ENCODE results near the gene AGPAT4.

The AGPAT4 gene

DNA sequence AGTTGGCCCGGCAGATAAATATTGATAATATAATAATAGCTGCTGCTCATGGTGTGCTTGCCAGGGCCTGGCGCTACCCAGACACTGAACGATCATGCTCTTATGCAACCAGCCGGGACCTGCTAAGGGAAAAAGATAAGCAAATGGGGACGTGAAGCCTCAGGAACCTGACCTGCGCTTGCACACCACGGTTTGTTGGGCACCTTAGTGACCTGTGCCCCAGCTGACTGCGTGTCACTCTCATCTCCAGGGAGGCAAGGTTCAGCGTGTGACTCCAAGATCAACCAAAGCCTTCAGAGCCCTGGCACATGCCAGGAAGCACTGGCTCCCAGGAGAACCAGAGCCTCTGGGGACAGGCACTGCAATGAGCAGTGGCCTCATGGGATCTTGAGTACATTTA is 111.1 kb downstream of the AGPAT4 start:
- no peak for DNase-seq

DNA sequence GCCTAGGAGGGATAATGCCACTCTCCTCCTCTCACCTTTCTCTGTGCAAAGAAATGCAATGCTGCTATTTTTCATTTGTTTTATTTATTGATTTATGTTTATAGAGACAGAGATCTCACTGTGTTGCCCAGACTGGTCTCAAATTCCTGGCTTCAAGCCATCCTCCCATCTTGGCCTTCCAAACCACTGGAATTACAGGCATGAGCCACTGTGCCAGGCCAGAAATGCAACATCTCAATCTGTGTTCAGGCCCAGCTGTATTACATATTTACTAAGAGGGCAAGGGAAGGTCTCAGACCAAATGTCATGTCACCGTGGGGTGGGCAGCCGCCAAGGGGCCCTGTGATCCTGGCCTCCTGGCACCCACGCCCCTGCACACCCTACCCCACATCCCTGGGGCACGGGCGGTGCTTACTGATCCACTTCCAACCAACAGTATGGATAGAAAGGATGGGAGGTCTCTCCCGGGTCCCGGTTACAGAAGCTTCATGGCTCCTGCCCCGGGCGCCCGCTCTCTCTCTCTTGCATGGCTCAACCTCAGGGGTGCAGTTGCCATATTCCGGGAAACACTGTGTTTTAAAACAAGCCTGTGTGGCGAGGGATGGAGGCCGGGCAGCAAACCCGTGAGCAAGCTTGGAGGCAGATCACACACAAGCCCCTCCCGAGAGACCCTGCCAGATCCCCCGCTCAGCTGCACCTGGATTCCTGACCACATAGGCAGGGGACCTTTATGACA is 111.8 kb downstream of the AGPAT4 start:
- no peak for DNase-seq

DNA sequence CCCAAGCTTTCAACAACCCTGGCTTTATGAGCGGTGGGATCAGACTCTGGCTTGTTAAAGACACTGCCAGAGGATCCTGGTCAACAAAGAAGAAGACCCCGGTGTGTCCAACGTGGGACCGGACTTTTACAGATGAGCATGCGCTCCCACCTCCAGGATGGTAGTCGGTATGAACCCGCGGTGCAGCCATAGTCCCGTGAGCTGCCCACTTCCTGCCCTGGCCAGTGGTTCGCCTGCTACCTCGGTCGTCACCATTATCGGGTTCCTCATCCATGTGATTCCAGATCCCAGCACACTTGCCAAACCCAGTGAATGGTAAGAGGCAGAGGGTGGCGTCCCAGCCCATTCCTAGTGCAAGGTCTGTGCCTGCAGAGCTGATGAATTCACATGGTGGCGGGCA is 112.7 kb downstream of the AGPAT4 start:
- no peak for DNase-seq

DNA sequence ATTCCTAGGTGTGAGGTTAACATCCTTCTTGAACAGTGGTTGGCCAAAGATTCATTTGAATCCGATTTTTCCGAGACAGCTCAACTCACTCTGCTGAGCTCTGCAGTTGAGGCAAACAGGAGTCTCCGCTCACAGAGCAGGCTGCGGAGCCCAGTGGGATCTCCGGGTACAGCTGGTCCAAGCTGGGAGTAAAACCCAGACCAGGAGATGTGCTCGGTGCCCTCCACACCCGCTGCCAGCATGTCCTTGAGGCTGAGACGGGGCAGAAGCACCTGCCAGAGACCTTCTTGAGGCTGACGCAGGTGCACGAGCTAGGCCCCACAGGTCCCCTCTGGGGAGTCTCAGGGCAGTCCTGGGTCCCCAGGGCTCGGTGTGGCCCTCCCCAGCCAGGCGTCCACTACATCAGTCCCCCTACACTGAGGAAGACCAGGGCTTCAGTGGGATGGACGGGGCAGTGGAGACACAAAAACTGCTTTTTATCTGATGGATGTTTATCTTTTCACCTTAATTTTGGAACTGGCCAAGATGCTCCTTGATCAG is 119.0 kb downstream of the AGPAT4 start:
- DNase-seq: no peak

DNA sequence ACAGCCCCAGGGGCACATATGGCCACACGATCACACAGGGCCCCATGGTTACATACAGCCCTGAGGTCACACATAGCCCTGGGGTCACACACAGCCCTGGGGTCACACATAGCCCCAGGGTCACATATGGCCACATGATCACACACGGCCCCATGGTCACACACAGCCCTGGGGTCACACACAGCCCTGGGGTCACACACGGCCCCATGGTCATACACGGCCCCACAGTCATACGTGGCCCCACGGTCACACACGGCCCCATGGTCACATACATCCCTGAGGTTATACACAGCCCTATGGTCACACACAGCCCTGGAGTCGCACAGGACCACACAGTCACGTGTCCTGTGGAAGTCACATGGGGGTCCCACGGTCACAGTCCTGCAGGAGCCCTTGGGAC is 120.1 kb downstream of the AGPAT4 start:
- DNase-seq: no peak

DNA sequence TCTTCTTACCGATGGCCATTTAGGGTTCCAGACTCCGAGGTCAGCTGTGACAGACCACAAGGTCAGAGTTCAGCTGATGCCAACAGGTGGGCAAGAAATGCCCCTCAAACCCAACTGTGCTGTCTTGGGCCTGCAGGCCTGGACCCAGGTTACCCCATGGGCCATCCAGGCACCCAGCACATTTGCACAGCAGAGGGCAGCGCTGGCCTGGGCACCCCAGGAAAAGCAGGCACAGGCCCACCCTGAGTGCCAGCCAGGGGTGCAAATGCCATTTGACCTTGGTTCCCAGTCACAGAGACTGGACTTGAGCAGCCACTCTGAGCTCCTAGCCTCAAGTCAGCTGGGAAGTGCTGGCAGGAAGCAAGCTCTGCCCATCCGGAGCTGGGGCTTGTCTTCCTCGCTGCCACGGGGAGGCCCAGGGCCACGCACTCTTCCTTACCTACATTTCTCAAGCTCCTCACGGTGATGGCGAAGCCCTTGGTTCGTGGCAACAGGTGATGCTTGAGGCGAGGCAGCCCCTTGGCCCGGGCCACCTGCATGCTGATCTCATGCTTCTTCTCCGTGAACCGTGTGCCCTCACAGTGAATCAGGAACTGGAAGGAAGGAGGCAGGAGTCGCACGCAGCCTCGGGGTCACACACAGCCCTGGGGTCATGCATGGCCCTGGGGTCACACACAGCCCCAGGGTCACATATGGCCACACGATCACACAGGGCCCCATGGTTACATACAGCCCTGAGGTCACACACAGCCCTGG is 120.8 kb downstream of the AGPAT4 start:
- DNase-seq: peak in 1 of 2 donors; percentile 5

DNA sequence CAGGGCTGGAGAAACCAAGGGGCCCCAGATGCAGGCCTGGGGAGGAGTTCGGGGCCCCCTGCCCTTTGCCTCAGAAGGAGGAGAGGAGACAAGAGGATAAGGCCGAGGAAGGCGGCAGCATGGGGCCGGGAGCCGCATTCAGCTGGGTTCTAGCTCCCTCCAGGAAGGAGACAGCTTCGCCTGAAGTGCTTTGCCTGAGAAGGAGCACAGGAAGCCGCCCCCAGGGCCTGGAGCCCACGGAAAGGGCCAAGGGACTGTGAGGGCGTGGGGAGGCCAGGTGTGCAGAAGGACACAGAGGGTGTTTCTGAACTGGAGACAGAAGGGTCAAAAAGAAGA is 121.4 kb downstream of the AGPAT4 start:
- no peak for DNase-seq

DNA sequence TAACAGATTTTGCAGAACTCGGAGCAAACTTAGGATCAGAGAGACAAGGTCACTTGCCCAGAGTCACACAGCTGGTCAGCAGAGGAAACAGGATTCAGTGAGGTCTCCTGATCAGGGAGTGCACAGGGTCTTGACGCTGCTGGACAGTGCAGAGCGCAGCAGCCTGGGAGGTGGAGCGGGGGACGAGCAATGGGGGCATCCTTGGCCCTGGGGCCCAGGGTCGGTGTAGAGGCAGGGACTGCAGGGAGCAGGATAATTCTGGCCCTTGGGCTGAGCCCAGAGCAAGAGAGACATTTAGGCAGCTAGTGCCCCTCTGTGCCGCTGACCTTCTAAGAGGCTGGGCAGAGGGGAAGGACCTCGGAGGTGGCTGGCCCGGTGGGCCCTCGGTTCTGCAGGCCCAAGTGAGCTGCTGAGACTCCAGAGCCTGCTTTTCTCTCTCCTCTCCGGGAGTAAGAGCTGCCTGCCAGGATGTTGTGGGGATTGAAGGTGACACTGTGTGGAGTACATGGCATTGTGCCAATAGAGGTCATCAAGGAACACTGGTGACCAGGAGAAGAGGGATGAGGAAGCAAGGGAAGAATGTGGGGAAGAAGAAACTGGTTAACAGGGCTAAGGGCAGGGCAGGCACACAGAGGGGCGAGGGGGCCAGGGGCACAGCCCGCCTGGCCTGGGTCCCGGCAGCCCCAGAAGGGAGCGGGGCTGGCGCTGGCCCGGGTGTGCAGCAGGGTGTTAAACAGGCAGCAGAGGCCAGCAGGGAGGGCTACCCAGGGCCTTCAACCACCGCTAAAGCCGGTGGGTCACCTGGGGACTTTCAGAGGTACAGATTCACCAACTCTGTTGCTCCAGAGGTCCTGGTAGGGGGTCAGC is 122.0 kb downstream of the AGPAT4 start:
- DNase-seq: no peak

DNA sequence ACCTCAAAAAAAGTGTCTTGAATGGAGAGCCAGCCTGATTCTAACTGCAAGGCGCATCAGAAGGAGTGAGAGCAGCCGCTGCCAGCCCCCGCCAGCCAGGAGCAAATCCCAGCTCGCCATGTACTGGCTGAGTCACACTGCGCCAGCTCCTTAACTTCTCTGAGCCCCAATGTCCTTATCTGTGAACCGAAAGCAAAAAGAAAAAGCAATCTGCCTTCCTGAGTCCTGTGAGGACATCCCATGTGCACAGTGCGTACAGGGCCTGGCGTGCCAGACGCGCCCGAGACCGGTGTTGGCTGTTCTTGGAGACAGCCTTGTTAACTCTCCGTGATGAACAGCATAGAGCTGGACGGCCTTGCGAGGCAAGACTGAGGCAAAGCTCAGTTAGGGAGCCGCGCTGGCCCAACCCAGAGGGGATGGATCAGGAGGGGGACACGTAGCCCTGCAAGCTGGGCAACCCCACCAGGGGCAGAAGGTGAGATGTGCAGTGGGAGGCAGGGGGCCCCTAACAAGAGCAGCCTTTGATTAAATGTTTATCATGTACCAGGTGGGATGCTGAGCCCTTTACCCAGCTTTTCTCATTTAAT is 122.7 kb downstream of the AGPAT4 start:
- no peak for DNase-seq

DNA sequence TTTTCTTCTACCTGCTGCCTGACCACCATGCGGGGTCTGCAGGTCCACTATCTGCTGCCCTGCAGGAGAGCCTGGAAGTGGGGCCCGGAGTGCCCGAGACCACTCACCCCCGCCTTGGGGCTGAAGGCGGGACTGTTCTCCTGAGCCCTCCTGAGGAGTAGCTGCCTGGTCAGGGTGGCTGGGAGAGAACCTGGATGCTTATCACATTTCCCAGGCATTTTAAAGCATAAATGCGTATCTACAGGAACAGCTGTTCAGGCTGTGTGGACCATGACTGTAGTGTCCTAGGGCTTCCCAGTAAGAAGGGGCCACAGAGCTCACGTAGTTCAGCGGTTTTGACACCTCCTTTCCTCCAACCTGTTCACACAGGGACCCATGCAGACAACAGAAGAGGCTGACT is 123.3 kb downstream of the AGPAT4 start:
- no peak for DNase-seq

DNA sequence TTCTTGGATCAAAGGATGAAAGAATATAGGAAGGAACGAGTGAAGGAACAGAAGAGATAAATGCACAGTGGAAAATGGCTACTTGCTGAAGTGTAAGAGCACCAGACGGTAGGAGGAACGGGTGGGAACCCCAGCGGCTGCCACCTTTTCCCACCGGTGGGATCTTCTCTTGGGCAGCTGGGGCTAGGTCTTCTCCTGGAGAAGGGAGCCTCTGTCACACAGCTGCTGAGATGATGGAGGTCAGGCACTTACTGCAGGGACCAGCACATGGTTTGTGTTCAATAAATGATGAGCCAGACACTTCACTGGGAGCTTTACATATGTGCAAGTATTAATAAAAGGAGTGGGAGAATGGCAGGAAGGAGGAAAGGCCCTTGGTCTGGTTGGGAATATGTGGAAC is 123.7 kb downstream of the AGPAT4 start:
- DNase-seq: no peak

DNA sequence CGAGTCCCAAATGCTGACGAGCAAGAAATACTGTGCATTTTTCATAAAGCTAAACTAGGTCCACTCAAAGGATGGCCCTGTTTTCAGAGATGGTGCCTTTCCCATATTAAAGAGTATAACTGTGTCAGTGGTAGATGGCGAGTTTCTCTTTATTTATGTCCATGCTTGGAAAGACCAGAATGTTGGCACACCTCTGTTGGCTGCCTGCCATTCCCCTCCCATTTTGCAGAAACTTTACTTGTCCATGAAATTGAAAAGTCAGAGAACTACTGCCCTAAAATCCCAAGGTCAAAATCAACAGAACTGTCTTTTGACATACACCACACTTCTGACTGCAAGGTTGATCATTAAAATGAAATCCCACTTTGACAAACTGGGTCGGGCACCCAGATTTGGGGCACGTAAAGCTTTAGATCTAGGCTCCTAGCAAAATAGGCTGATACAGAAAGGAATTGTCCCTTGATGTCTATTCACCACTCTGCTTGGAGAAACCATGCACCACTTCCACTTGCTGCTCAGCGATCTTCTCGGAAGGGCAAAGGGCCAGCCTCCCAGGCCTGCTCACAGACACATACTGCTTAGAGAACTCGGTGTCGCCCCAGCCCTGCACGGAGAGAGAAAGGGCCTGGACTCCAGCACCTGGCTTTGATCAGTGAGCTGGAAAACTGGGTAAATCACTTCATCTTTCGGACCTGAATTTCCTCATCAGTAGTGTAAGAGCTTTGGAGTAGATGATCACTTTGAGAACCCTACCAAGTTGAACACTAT is 130.0 kb downstream of the AGPAT4 start:
- no peak for DNase-seq

DNA sequence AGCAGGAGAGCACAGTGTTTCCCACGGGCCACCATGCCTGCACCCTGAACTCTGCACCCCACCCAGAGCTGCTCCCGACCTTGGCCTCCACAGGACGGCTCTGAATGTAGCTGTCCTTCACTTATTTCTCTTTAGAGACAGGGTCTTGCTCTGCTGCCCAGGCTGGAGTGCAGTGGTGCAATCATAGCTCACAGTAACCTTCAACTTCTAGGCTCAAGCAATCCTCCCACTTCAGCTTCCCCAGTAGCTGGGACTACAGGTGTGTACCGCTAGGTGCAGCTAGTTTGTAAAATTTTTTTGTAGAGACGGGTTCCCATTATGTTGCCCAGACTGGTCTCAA is 130.9 kb downstream of the AGPAT4 start:
- peak in 1 of 2 donors; percentile 2 for DNase-seq

DNA sequence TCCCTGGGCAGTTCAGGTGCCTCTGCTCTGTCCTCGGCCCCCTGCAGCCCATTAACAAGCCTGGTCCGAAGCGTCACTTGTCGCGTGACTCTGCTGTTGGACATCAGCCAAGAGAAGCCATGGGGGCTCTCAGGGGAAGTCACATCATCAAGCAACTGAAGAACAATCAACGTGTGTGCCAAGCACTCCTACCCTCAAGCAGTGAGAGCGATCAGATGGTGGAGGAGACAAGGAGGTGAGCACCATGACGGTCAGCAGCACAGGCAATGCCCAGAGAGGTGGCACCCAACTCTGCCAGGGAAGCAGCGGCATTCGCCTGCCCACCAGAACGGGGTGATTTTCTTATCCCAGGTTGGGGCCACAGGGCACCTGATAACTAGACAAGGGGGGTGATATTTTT is 132.7 kb downstream of the AGPAT4 start:
- no peak for DNase-seq

DNA sequence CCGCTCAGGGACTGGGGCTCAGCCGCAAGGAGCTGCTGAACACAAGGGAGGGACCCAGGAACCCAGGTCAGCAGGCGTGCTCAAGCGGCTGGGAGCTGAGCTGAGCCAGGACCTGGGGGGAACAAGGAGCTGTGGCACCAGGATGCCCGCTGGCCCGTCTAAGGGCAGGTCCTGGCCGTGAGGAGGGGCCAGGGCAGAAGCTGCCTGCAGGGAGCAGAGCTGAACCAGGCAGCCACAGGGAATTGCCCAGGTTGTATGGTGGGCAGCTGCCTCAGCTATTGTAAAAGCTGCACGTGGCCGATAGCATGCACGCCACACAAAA is 133.3 kb downstream of the AGPAT4 start:
- peak in 1 of 2 donors; percentile 10 for DNase-seq

DNA sequence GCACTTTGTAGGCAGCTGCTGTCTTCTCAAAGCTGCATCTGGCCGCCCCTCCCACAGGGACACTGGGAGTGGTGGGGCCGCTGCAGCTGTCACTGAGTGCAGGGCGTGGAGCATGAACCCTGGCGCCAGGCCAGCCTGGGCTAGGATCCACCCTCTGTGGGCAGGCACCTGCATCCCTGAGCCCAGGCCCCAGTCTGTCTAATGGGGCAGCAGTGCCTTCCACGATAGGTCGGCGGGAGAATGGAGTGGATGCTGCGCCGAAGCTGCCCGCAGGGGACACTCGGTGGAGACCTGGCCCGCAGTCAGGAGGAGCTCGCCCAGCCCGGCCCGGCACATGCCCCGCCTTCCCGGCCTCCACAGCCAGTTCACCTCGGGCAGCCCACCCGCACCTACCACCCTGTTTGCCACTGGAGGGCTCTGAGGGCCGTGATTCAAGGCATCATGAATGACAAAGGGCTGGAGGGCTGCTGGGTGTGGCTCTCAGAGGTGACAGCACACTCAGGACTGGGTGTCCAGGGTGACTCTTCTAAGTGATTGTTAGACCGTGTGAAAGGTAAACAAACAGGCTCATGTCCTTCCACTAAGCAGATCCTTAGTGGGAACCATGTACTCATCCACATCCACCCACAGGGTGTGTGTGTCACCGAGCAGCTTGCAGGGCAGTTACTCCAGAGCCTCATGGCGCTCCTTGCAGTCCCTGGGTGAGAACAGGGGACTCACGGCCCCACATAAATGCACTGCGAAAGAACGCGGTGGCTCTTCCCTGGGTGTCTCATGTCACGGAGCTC is 133.9 kb downstream of the AGPAT4 start:
- DNase-seq: peak in 1 of 2 donors; percentile 8

DNA sequence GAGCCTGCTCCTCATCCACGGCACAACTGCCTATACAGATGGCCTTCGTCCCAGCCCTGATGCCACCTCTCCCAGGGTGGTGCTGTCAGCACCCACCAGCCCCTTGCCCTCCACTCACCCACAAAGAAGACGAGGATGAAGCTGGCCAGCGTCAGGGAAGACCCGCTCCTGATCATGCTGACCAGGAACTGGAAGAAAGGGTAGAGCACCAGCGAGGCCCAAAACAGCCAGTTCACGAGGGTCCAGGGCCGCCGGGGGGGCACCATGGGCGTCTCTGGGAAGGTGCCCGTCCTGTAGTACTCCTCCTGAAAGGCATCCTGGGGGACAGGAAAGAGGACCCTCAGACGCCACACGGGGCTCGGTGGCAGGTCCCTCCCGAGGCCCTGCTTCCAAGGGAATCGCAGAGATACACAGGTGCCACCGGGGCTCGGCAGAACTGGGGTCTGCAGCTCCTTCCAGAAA is 134.5 kb downstream of the AGPAT4 start:
- no peak for DNase-seq

DNA sequence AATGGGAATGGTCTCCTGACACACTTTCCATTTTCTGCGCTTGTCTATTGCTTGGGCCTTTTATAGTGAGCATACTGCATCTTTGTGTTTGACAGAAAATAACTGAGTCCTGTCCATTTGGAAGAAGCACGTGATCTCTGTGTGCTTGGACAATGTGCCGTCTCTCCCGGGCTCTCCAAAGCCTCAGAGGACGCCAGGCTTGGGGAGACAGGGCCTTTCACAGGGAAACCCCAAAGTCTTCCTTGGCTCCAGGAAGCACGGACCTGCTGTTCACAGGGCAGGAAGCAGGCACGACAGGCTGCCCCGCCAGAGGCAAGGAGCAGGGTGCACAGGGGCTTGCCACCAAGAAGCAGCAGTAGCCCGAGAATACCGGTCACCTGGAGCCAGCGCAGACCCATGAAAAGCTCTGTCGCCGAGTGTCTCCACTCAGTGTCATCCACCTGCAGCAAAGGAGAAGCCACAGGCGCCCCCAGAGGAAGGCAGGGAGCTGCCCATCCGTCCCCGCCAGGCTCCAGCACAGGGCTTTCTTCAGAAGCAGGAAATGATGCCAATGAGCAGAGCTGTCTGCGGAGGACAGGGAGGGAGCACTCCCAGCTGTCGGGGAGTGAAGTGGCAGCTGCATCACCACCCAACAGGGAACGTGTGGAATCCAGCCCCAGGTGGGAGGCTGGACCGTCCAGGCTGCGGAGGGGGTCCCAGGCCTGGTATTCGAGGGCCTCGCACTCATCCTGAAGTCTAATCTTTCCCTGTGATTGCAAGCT is 135.1 kb downstream of the AGPAT4 start:
- DNase-seq: no peak

DNA sequence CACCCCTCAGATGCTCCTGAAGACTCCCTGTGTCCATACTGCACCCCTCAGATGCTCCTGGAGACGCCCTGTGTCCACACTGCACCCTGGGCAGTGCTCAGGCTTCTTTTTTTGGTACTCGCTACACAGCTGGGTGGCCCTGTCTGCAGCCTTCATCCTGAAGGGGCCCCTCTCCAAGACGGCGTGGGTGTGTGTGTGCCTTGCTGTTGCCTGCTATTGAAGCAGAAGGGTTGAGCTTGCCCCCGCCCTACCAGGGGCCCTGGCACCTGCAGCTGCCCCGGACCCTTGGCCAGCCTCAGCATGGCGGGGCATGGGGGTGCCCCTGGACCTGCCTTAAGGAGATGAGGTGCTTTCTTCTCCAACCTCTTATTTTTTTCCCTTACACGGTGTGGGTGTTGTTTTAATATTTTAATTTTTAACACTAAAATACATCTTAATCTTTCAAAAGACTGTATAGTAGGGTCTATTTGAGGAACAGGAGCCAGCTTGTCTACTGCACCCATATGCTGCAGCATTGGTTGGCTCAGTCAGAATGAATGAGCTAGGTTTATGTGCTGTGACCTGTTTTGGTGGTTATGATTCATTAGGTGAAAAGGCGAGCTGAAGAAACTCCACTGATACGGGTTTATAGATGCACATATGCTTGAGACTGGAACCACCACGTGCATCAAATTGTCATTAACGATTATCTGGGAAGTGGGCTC is 135.9 kb downstream of the AGPAT4 start:
- no peak for DNase-seq

DNA sequence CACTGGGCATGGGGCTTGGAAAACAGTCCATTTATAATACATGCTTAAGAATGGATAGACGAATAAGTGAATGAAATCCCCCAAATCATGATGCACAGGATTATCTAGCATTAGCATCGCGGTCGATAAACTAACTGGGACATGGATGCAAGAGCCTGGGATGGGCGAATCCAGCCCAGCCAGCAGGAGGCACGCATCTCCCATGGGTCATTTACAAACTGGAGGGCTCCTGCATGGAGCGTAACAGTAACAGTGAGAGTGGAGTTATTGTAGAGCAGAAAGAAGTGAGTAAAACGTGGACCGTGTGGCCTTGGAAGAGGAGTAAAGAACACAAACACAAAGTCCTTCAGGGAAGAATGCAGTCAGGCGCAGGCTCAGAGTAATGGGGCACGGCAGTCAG is 136.5 kb downstream of the AGPAT4 start:
- DNase-seq: no peak

Data from CD4-positive, alpha-beta T cell treated with Interleukin-4 for 1 hour (primary cell).